GM12878 (cell line): Measurements from ENCODE around the gene SLFNL1. TPM values are rescaled to one million over a fixed set of nuclear protein-coding genes. Genes with fewer than 3 reads are reported as not detected.

Source experiments
- ATAC-seq: fragments of 200-7000 bp; cut with Tn5 transposase; 3 replicates; pipeline ENCODE4 v1.9.1; 2020; ENCODE audit warnings: mild to moderate bottlenecking, moderate library complexity
- BruUV-seq: library from RNA; stranded (reverse); fragments of 400-500 nt; replicated peaks from 2 replicates; lab custom pipeline; 2021; lab: Mats Ljungman, UMichigan
- CTCF ChIA-PET: fragments of 300-600 bp; sonication (Branson Sonifier 250); formaldehyde crosslinking; extraction: SDS; loops from one replicate; lab custom pipeline; 2021; ENCODE audit warnings: inconsistent platforms; lab: Yijun Ruan, JAX
- POLR2A ChIA-PET: fragments of 350-600 bp; formaldehyde crosslinking; extraction: SDS; loops from one replicate; lab custom pipeline; 2021; ENCODE audit warnings: inconsistent platforms; lab: Charles Lee
- RAD21 ChIA-PET: fragments of 300-600 bp; sonication (Branson Sonifier 250); formaldehyde crosslinking; loops from one replicate; lab custom pipeline; 2023; ENCODE audit warnings: antibody characterized with exemption; ENCODE audit not compliant: unreplicated experiment; lab: Charles Lee
- SMC1A ChIA-PET: fragments of 300-600 bp; sonication (Branson Sonifier 250); formaldehyde crosslinking; loops from one replicate; lab custom pipeline; 2023; ENCODE audit not compliant: unreplicated experiment, uncharacterized antibody; lab: Charles Lee
- DNase-seq: peaks from one replicate; pipeline ENCODE4 v3.0.0-alpha.2; 2011; ENCODE audit warnings: low read depth, low spot score
- FAIRE-seq: peaks from 3 replicates; lab custom pipeline; 2011; peaks lifted over from hg19 to GRCh38; lab: Jason Lieb, UNC
- H2AFZ ChIP-seq: 2 replicates; pipeline ENCODE4 v1.6.0; 2011; ENCODE audit warnings: low read depth, low read length, control low read depth; ENCODE audit not compliant: control insufficient read depth
- H3K27ac ChIP-seq: 2 replicates; pipeline ENCODE4 v1.5.1; 2011; ENCODE audit warnings: control low read depth; ENCODE audit not compliant: control insufficient read depth, insufficient read depth
- H3K27me3 ChIP-seq, 2 experiments: replicated peaks in 1 of 2; 2 replicates each; pipeline versions ENCODE4 v1.6.0 to v1.6.1; 2011; ENCODE audit warnings: low read length in 1 of 2; ENCODE audit not compliant: control insufficient read depth in 2 of 2, insufficient read depth in 2 of 2
- H3K36me3 ChIP-seq, 2 experiments: 2 replicates each; pipeline ENCODE4 v1.5.1; 2011; ENCODE audit warnings: low read length in 1 of 2; ENCODE audit not compliant: control insufficient read depth in 2 of 2, insufficient read depth in 2 of 2
- H3K4me1 ChIP-seq: 2 replicates; pipeline ENCODE4 v1.6.1; 2011; ENCODE audit warnings: mild to moderate bottlenecking, low read length, moderate library complexity, mixed read lengths; ENCODE audit not compliant: control insufficient read depth, insufficient read depth
- H3K4me2 ChIP-seq: 2 replicates; pipeline ENCODE4 v1.6.0; 2011; ENCODE audit warnings: control low read depth; ENCODE audit not compliant: control insufficient read depth, insufficient read depth
- H3K4me3 ChIP-seq: fragments of 200-600 bp; sonication (generic); 2 replicates; pipeline ENCODE4 v1.5.1; 2016
- H3K79me2 ChIP-seq: 2 replicates; pipeline ENCODE4 v1.6.0; 2011; ENCODE audit warnings: low read length; ENCODE audit not compliant: control insufficient read depth, insufficient read depth
- H3K9ac ChIP-seq: 2 replicates; pipeline ENCODE4 v1.8.0; 2011; ENCODE audit warnings: low read length, control low read depth, mixed read lengths; ENCODE audit not compliant: control insufficient read depth, insufficient read depth
- H3K9me3 ChIP-seq: replicated peaks from 3 replicates; pipeline ENCODE4 v1.5.1; 2011; ENCODE audit warnings: mild to moderate bottlenecking, low read length; ENCODE audit not compliant: control insufficient read depth, insufficient read depth
- H4K20me1 ChIP-seq: 2 replicates; pipeline ENCODE4 v1.6.0; 2011; ENCODE audit not compliant: control insufficient read depth, insufficient read depth
- CHD2 ChIP-seq: IDR thresholded peaks from 2 replicates; pipeline ENCODE4 v1.6.1; 2011; ENCODE audit warnings: low read depth, low read length, improper control_type of control experiment, borderline replicate concordance
- E2F4 ChIP-seq: IDR thresholded peaks from 2 replicates; pipeline ENCODE4 v1.6.1; 2012; ENCODE audit warnings: low read depth, low read length, improper control_type of control experiment
- IRF5 ChIP-seq: fragments of 450-650 bp; IDR thresholded peaks from 2 replicates; pipeline ENCODE4 v1.6.1; 2017; ENCODE audit warnings: borderline replicate concordance
- NR2F1 ChIP-seq: fragments of 450-650 bp; conservative IDR thresholded peaks from 2 replicates; pipeline ENCODE4 v1.6.1; 2017; ENCODE audit warnings: mild to moderate bottlenecking
- POLR2A ChIP-seq: IDR thresholded peaks from 2 replicates; pipeline ENCODE4 v1.6.1; 2011; ENCODE audit warnings: low read depth, mild to moderate bottlenecking, low read length
- SMAD1 ChIP-seq: fragments of 450-650 bp; IDR thresholded peaks from 2 replicates; pipeline ENCODE4 v1.6.1; 2018; ENCODE audit warnings: mild to moderate bottlenecking, low read depth; ENCODE audit not compliant: partially characterized antibody
- WGBS: methylation state at CpG from one replicate; pipeline ENCODE4 v1.1.6; 2016; ENCODE audit warnings: low lambda C conversion rate; ENCODE audit not compliant: insufficient replicate concordance, insufficient coverage; ENCODE audit errors: missing lambda C conversion rate; 5-methylcytosine and 5-hydroxymethylcytosine counted together
- in situ Hi-C: fragments of 300-500 bp; cut with MboI; formaldehyde crosslinking; loops from 9 replicates; pipeline ENCODE4 v1.14.3; 2018; ENCODE audit warnings: mixed read lengths
- intact Hi-C: fragments of 100-400 bp; cut with micrococcal nuclease; formaldehyde crosslinking; loops from one replicate; pipeline ENCODE4 v1.14.2; 2022; ENCODE audit not compliant: unreplicated experiment
- polyA plus RNA-seq, 11 experiments: library from polyadenylated mRNA; depleted of rRNA in 4 of 11; unstranded in 6 of 11; stranded (reverse) in 5 of 11; fragments of >200 nt; fragmentation: Nextera tagmentation in 4 of 11; fragmentation: Illumina TruSeq in 1 of 11; extraction: Ambion mirVana in 4 of 11; extraction: Trizol in 1 of 11; gene quantifications; 1 replicate in 1 of 11; 2 replicates in 10 of 11; pipeline versions ENCODE4 v1.2.1 to v1.2.3, GENCODE V29; 2011 to 2016; ENCODE audit warnings: inconsistent platforms in 2 of 11, missing spikeins in 2 of 11, low read depth in 1 of 11
- total RNA-seq, 4 experiments: library from RNA; depleted of rRNA in 3 of 4; stranded (reverse); fragments of >200 nt in 3 of 4; fragmentation: Illumina TruSeq in 1 of 4; extraction: Trizol in 1 of 4; gene quantifications; 2 replicates each; pipeline versions ENCODE4 v1.2.1 to v1.2.3, GENCODE V29; 2013 to 2021

SLFNL1 gene
- total and polyA plus RNA-seq, 10 of the 15 experiments (the other 5 are each of a cell fraction or from before 2014, with no cell fraction given), result 0.05 to 0.98 (median 0.16) TPM; not detected in 2

GRCh38 chr1:41048540-41048939, 27.0 kb upstream of the SLFNL1 start:
- ATAC-seq (no peak), DNase-seq (no peak), FAIRE-seq (no peak)
- Histone ChIP-seq H3K4me3 (no peak overlapping the region), H3K36me3 (peaks cover 8 to 18% of the 10 kb centered on the region in 2 experiments; a peak in 3 of 4 replicates), H4K20me1 (no peaks in the 10 kb centered on the region), H3K9ac (no peak overlapping the region), H3K27ac (no peak overlapping the region), H3K4me1 (peaks cover 4% of the 10 kb centered on the region; the same call in 1 of the 2 replicates), H3K4me2 (no peak overlapping the region), H3K79me2 (no peaks in the 10 kb centered on the region), H3K27me3 (no peaks in the 10 kb centered on the region), H2AFZ (no peak overlapping the region), H3K9me3 (no peaks in the 10 kb centered on the region)
- no peak for TF ChIP-seq NR2F1
- TF ChIP-seq IRF5, result no peak
- TF ChIP-seq E2F4, result no peak
- TF ChIP-seq POLR2A, result no peak
- no peak for TF ChIP-seq SMAD1
- TF ChIP-seq CHD2, result no peak
- ChIA-PET CTCF (no interaction called here), RAD21 (no interaction called here), SMC1A (no interaction called here), POLR2A (no interaction called here)
- in situ Hi-C loops (no loop called here), intact Hi-C loops (no loop called here)
- 94% methylated on average over 3 of the region's 3 CpGs for whole genome bisulfite sequencing
- BruUV-seq, result no TSS peak
